ENCODE data around the gene CCDC201.

Gene CCDC201

DNA sequence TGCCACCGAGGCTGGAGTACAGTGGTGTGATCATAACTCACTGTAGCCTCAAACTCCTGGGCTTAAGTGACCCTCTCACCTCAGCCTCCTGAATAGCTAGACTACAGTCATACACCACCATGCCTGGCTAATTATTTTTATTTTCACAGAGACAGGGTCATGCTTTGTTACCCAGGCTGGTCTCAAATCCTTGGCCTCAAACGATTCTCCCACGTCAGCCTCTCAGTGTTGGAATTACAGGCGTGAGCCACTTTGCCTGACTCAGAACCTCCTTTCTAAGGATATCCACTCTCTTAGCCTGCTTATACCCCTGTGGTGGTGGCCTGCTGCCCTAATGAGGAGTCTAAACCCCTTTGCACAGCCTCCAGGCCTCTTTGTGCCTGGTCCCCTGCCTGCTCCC lies 11.3 kb upstream of the CCDC201 start:
- TF ChIP-seq, protein P1, sequence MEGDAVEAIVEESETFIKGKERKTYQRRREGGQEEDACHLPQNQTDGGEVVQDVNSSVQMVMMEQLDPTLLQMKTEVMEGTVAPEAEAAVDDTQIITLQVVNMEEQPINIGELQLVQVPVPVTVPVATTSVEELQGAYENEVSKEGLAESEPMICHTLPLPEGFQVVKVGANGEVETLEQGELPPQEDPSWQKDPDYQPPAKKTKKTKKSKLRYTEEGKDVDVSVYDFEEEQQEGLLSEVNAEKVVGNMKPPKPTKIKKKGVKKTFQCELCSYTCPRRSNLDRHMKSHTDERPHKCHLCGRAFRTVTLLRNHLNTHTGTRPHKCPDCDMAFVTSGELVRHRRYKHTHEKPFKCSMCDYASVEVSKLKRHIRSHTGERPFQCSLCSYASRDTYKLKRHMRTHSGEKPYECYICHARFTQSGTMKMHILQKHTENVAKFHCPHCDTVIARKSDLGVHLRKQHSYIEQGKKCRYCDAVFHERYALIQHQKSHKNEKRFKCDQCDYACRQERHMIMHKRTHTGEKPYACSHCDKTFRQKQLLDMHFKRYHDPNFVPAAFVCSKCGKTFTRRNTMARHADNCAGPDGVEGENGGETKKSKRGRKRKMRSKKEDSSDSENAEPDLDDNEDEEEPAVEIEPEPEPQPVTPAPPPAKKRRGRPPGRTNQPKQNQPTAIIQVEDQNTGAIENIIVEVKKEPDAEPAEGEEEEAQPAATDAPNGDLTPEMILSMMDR (IDR thresholded peaks at IDR 0.05; ENCODE audit: insufficient read depth, low read length), result no peak
- no peak for TF ChIP-seq GABPA (IDR thresholded peaks at IDR 0.05; ENCODE audit: low read depth)
- no peak for TF ChIP-seq POLR2AphosphoS5 (IDR thresholded peaks at IDR 0.05; ENCODE audit: low read depth)
- TF ChIP-seq, protein P2, sequence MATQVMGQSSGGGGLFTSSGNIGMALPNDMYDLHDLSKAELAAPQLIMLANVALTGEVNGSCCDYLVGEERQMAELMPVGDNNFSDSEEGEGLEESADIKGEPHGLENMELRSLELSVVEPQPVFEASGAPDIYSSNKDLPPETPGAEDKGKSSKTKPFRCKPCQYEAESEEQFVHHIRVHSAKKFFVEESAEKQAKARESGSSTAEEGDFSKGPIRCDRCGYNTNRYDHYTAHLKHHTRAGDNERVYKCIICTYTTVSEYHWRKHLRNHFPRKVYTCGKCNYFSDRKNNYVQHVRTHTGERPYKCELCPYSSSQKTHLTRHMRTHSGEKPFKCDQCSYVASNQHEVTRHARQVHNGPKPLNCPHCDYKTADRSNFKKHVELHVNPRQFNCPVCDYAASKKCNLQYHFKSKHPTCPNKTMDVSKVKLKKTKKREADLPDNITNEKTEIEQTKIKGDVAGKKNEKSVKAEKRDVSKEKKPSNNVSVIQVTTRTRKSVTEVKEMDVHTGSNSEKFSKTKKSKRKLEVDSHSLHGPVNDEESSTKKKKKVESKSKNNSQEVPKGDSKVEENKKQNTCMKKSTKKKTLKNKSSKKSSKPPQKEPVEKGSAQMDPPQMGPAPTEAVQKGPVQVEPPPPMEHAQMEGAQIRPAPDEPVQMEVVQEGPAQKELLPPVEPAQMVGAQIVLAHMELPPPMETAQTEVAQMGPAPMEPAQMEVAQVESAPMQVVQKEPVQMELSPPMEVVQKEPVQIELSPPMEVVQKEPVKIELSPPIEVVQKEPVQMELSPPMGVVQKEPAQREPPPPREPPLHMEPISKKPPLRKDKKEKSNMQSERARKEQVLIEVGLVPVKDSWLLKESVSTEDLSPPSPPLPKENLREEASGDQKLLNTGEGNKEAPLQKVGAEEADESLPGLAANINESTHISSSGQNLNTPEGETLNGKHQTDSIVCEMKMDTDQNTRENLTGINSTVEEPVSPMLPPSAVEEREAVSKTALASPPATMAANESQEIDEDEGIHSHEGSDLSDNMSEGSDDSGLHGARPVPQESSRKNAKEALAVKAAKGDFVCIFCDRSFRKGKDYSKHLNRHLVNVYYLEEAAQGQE (IDR thresholded peaks at IDR 0.05; ENCODE audit: insufficient replicate concordance, low read depth), result no peak
- no peak for TF ChIP-seq SPI1 (IDR thresholded peaks at IDR 0.05; ENCODE audit: borderline replicate concordance, low read depth)
- Histone ChIP-seq H3K27ac (replicated peaks) (no peak overlapping the region), H3K4me3 (replicated peaks; ENCODE audit: insufficient read depth, low read length) (no peak overlapping the region), H3K27me3 (ENCODE audit: insufficient read depth, poor library complexity, severe bottlenecking) (peaks cover 18% of the 10 kb centered on the region)
- no peak for DNase-seq (ENCODE audit: low read depth in 1 of 2, low spot score in 1 of 2)

DNA sequence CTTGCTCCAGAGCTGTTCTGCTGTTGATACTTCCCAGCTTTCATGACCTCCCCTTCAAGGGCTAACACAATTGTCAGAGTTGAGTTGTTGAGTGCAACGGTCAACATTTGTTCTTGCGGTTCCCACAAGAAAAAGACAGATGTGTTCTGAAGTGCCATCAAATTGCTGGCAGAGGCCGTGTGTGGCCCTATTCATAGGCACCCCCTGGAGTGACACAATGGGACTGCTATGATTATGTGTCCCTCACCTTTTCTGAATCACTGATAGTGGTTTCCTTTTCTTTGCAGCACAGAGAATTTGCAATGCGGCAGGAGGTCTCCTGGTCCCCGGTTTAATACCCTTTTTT lies 9.6 kb upstream of the CCDC201 start:
- peaks cover 6% of the 10 kb centered on the region for H3K27me3 ChIP-seq (ENCODE audit: insufficient read depth, poor library complexity, severe bottlenecking)
- no peak overlapping the region for H3K4me3 ChIP-seq (replicated peaks; ENCODE audit: insufficient read depth, low read length)
- H3K27ac ChIP-seq (replicated peaks), result no peak overlapping the region
- DNase-seq (ENCODE audit: low read depth in 1 of 2, low spot score in 1 of 2), result no peak
- TF ChIP-seq, protein P1 (IDR thresholded peaks at IDR 0.05; ENCODE audit: insufficient read depth, low read length), result no peak
- TF ChIP-seq SPI1 (IDR thresholded peaks at IDR 0.05; ENCODE audit: borderline replicate concordance, low read depth), result no peak
- TF ChIP-seq, protein P2 (IDR thresholded peaks at IDR 0.05; ENCODE audit: insufficient replicate concordance, low read depth), result no peak
- no peak for TF ChIP-seq GABPA (IDR thresholded peaks at IDR 0.05; ENCODE audit: low read depth)
- TF ChIP-seq POLR2AphosphoS5 (IDR thresholded peaks at IDR 0.05; ENCODE audit: low read depth), result no peak

DNA sequence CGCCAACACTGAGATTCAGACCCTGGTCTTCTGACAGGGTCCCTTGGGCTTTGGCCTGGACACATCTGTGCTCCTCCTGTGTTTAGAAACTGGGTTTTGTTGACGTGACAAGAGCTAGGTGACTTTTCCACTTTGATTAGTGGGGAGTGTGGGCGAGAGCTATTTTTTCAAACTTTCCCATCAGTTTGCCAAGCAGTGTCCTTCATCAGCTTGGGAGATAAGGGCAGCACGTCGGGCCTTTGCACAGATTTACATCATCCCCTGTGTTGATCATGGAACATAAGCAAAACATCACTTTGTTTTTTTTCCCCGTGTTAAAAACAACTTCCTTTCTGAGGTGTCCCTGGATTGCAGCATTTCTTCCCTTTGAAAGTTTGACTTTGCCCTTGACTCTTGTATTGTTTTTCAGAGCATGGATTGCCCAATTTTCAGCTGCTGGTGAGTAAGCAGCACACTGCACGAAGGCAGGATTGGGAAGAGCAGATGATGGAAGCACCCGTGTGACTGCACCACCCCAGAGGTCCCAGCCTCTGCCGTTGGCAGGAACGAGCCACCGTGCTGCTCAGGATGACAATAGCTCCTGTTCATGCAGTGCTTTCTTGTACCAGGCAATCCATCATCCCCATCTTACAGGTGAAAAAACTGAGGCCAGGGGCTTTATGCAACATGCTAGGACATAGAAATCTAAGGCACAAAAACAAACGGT lies 9.0 kb upstream of the CCDC201 start:
- no peak overlapping the region for H3K4me3 ChIP-seq (replicated peaks; ENCODE audit: insufficient read depth, low read length)
- H3K27me3 ChIP-seq (ENCODE audit: insufficient read depth, poor library complexity, severe bottlenecking), result peaks cover under 1% of the 10 kb centered on the region
- no peak overlapping the region for H3K27ac ChIP-seq (replicated peaks)
- no peak for DNase-seq (ENCODE audit: low read depth in 1 of 2, low spot score in 1 of 2)
- TF ChIP-seq SPI1 (IDR thresholded peaks at IDR 0.05; ENCODE audit: borderline replicate concordance, low read depth), result no peak
- no peak for TF ChIP-seq GABPA (IDR thresholded peaks at IDR 0.05; ENCODE audit: low read depth)
- TF ChIP-seq, protein P1 (IDR thresholded peaks at IDR 0.05; ENCODE audit: insufficient read depth, low read length), result no peak
- TF ChIP-seq POLR2AphosphoS5 (IDR thresholded peaks at IDR 0.05; ENCODE audit: low read depth), result no peak
- TF ChIP-seq, protein P2 (IDR thresholded peaks at IDR 0.05; ENCODE audit: insufficient replicate concordance, low read depth), result no peak
